Activated naive CD4-positive, alpha-beta T cell treated with anti-CD3 and anti-CD28 coated beads, Interleukin-2, amount 50 U/mL, for 24 hours (primary cell): ENCODE measurements around the gene JSRP1.

Source experiments
- H3K27ac Mint-ChIP-seq: one replicate; pipeline ENCODE4 v1.8.0; 2021; ENCODE audit warnings: mild to moderate bottlenecking, mixed read lengths
- H3K27me3 Mint-ChIP-seq: one replicate; pipeline ENCODE4 v1.8.0; 2021; ENCODE audit warnings: mixed read lengths
- H3K36me3 Mint-ChIP-seq: one replicate; pipeline ENCODE4 v1.8.0; 2021; ENCODE audit warnings: mixed read lengths
- H3K4me1 Mint-ChIP-seq: one replicate; pipeline ENCODE4 v1.8.0; 2021; ENCODE audit warnings: mixed read lengths
- H3K4me3 Mint-ChIP-seq: one replicate; pipeline ENCODE4 v1.8.0; 2021; ENCODE audit warnings: mild to moderate bottlenecking, mixed read lengths
- H3K9me3 Mint-ChIP-seq: one replicate; pipeline ENCODE4 v1.8.0; 2021; ENCODE audit warnings: mixed read lengths

The JSRP1 gene

DNA sequence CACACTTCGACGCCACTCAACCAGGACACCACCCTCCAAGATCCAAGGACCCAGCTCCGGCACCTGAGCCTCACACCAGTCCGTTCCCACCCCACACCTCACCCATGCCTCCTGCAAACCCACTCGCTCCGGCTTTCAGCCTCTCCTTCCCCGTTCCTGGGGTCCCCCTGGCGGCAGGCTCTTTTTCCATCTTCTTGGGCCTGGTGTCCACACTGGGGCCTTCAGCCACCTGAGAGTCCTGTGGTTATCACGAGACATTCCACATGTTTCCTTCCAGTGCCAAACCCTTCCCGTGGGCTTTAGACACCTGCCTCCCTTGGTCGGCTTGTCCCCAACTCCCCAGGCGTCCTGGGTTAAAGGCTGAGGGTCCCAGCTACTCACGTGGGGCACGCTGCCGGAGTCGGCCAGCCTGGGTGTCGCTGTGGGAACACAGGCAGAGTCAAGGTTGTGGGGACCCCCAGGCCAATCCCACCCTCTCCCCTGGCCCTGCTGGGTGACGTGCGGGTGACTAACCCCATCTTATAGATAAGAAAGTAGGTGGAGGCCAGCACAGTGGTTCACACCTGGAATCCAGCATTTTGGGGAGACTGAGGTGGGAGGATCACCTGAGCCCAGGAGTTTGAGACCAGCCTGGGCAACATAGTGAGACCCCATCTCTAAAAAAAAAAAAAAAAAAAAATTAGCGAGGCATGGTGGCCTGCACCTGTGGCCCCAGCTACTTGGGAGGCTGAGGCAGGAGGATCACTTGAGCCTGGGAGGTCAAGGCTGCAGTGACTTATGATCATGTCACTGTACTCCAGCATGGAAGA is 1.9 kb downstream of the JSRP1 start:
- no peak overlapping the region for H3K27ac Mint-ChIP-seq
- no peaks in the 10 kb centered on the region for H3K9me3 Mint-ChIP-seq
- H3K36me3 Mint-ChIP-seq, result no peaks in the 10 kb centered on the region
- H3K4me3 Mint-ChIP-seq, result peak overlapping the region; percentile 49
- no peaks in the 10 kb centered on the region for H3K27me3 Mint-ChIP-seq
- peaks cover 22% of the 10 kb centered on the region for H3K4me1 Mint-ChIP-seq

DNA sequence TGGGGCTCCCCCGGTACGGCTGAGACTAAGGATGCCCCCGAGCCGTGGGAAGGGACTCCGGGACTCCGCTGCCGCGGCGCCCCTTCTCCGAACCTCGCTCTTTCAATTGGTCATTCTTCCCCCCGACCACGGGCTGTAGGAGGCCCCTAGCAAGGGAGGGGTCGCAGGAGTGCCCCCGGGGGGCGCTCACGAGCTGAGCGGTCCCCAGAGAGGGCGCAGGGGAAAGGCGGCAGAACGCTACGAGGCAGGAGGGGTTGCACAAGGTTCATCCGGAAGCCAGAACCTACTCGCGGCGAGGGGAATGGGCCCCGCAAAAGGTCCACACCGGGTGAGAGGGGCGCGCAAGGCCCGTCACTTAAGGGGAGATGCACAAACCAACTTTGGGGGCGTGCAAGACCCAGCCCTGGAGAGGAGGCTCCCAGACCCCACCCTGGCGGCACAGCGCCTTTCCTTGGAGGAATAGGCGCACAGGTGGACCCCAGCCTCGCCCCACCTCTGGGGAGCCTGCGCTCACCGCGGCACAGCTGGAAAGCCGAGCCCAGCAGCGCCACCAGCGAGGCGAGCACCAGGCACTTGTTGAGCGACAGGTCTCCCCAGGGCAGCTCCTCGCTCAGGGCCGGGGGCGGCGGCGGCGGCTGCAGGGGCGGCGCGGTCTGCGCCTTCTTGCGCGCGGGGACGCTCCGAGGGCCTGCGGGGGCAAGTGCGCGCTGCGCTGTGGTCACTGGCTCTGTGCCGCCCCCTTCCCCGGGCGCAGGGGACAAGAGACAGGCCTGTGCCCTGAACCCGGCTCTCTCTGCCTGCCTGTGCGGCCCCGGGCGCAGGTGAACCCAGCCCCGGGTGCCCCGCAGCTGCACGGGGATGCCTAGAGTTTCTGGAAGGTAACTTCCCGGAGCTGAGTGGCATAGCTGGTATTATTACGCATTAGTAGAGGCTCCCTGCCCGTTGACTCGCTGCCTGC is 2.8 kb downstream of the JSRP1 start:
- H3K27me3 Mint-ChIP-seq, result no peaks in the 10 kb centered on the region
- peak overlapping the region; percentile 74 for H3K4me3 Mint-ChIP-seq
- no peak overlapping the region for H3K27ac Mint-ChIP-seq
- H3K36me3 Mint-ChIP-seq, result no peaks in the 10 kb centered on the region
- H3K9me3 Mint-ChIP-seq, result no peaks in the 10 kb centered on the region
- peaks cover 15% of the 10 kb centered on the region for H3K4me1 Mint-ChIP-seq

DNA sequence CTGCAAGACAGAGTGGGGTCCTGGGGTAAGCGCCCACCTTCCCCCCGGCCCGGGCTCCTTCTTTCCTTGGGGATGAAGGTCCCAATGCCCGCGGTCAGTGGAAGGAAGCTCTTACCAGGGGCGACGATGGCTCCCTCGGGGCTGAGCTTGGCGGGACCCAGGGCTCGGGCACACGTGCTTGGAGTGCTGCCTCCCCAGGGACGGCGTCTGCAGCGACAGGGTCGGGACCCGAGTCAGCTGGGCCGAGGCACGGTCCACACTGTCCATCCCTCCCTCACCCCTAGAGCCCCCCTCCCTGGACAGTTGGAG is 3.5 kb downstream of the JSRP1 start:
- H3K36me3 Mint-ChIP-seq, result no peaks in the 10 kb centered on the region

DNA sequence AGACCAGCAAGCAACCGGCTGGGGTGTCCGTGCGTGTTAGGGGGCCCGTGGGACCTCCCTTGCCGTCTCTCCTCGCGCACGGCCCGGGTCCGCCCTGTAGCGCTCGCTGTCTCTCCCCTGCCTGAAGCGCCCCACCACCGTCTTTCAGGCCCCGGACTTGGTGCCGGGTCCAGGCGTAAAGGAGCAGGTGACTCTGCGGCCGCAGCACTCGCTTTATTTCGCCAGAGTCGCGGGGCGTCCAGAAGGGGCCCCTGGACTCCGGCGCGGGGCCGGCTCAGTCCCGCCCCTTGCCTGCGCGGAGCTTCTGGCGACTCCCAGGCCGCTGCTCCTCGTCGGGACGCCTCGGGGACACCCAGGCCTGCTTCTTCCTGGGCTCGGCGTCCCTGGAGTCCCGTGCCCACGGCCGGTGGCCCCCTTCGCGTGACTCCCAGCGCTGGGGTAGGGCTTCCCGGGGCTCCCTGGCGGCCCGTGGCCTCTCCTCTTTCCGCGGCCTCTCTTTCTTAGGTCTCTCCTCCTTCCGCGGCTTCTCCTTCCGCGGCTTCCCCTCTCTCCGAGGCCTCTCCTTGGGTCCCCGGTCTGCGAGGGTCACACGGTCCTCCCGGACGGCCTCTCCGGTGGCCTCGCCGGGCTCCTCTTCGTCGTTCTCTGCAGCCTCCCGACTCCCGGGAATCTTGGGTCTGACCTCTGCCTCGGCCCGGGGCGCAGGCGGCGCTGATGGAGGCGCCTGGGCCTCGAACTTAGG is 4.0 kb downstream of the JSRP1 start:
- H3K4me3 Mint-ChIP-seq, result peak overlapping the region; percentile 74
- no peaks in the 10 kb centered on the region for H3K36me3 Mint-ChIP-seq
- H3K27me3 Mint-ChIP-seq, result no peaks in the 10 kb centered on the region
- peaks cover 8% of the 10 kb centered on the region for H3K4me1 Mint-ChIP-seq
- H3K9me3 Mint-ChIP-seq, result no peaks in the 10 kb centered on the region
- no peak overlapping the region for H3K27ac Mint-ChIP-seq

More for the DNA sequence above, 3.5 kb downstream of the JSRP1 start:
- Mint-ChIP-seq H3K4me1 (peaks cover 9% of the 10 kb centered on the region), H3K4me3 (peak overlapping the region; percentile 74), H3K27me3 (no peaks in the 10 kb centered on the region), H3K27ac (no peak overlapping the region), H3K9me3 (no peaks in the 10 kb centered on the region)

DNA sequence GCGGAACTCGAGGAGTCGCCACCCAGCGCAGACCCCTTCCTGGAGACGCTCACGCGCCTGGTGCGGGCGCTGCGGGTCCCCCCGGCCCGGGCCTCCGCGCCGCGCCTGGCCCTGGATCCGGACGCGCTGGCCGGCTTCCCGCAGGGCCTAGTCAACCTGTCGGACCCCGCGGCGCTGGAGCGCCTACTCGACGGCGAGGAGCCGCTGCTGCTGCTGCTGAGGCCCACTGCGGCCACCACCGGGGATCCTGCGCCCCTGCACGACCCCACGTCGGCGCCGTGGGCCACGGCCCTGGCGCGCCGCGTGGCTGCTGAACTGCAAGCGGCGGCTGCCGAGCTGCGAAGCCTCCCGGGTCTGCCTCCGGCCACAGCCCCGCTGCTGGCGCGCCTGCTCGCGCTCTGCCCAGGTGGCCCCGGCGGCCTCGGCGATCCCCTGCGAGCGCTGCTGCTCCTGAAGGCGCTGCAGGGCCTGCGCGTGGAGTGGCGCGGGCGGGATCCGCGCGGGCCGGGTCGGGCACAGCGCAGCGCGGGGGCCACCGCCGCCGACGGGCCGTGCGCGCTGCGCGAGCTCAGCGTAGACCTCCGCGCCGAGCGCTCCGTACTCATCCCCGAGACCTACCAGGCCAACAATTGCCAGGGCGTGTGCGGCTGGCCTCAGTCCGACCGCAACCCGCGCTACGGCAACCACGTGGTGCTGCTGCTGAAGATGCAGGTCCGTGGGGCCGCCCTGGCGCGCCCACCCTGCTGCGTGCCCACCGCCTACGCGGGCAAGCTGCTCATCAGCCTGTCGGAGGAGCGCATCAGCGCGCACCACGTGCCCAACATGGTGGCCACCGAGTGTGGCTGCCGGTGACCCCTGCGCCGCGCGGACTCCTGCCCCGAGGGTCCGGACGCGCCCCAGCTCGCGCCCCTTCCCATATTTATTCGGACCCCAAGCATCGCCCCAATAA is 4.8 kb downstream of the JSRP1 start:
- Mint-ChIP-seq H3K27me3 (no peaks in the 10 kb centered on the region), H3K4me3 (peak overlapping the region; percentile 71), H3K9me3 (no peaks in the 10 kb centered on the region), H3K36me3 (no peaks in the 10 kb centered on the region), H3K4me1 (peaks cover 4% of the 10 kb centered on the region), H3K27ac (no peak overlapping the region)

DNA sequence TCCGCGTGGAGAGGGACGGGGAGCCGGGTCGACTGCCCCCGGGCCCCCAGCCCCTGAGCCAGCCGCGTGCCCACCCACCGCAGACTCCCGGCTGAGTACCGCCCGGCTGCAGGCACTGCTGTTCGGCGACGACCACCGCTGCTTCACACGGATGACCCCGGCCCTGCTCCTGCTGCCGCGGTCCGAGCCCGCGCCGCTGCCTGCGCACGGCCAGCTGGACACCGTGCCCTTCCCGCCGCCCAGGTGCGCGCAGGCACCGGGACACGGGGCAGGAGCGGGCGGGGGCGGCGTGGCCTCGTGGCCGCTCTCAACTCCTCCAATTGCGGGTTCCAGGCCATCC is 5.5 kb downstream of the JSRP1 start:
- H3K4me1 Mint-ChIP-seq, result peaks cover 4% of the 10 kb centered on the region
- no peaks in the 10 kb centered on the region for H3K36me3 Mint-ChIP-seq
- no peaks in the 10 kb centered on the region for H3K9me3 Mint-ChIP-seq
- no peak overlapping the region for H3K4me3 Mint-ChIP-seq
- H3K27me3 Mint-ChIP-seq, result no peaks in the 10 kb centered on the region
- no peak overlapping the region for H3K27ac Mint-ChIP-seq

DNA sequence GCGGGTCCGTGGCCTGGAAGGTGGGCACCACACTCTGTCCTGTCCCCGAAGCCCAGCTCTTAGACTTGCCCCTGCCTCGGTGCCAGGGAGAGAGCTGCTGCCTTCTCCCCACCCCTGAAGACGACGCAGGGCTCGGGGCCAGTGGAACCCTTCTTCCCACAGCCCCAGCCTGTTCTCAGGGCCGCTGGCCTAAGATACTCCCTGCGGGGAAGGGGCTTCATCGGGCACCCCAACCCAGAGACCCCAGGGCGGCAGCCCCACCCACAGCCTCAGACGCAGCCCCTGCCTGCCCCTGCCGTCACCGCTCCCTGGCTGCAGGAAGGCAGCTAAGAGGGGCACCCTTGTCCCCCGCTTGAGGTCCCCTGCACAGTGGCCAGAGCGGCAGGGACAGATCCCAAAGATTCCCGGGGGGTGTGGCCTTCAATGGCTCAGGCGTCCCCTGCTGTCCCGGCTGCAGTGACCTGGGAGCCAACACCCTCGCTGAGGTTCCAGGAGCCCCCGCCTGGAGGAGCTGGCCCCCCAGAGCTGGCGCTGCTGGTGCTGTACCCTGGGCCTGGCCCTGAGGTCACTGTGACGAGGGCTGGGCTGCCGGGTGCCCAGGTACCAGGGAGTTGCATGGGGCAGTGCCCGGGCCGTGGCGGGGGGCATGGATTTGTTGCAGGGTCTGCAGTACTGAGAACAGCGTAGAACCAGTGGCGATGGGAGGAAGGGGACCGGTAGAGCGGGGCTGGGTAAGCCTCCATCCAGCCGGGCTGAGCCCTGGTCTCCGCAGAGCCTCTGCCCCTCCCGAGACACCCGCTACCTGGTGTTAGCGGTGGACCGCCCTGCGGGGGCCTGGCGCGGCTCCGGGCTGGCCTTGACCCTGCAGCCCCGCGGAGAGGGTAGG is 6.1 kb downstream of the JSRP1 start:
- no peak overlapping the region for H3K4me3 Mint-ChIP-seq
- H3K27me3 Mint-ChIP-seq, result no peaks in the 10 kb centered on the region
- H3K4me1 Mint-ChIP-seq, result peaks cover 4% of the 10 kb centered on the region
- H3K9me3 Mint-ChIP-seq, result no peaks in the 10 kb centered on the region
- no peak overlapping the region for H3K27ac Mint-ChIP-seq
- peaks cover 1% of the 10 kb centered on the region for H3K36me3 Mint-ChIP-seq

DNA sequence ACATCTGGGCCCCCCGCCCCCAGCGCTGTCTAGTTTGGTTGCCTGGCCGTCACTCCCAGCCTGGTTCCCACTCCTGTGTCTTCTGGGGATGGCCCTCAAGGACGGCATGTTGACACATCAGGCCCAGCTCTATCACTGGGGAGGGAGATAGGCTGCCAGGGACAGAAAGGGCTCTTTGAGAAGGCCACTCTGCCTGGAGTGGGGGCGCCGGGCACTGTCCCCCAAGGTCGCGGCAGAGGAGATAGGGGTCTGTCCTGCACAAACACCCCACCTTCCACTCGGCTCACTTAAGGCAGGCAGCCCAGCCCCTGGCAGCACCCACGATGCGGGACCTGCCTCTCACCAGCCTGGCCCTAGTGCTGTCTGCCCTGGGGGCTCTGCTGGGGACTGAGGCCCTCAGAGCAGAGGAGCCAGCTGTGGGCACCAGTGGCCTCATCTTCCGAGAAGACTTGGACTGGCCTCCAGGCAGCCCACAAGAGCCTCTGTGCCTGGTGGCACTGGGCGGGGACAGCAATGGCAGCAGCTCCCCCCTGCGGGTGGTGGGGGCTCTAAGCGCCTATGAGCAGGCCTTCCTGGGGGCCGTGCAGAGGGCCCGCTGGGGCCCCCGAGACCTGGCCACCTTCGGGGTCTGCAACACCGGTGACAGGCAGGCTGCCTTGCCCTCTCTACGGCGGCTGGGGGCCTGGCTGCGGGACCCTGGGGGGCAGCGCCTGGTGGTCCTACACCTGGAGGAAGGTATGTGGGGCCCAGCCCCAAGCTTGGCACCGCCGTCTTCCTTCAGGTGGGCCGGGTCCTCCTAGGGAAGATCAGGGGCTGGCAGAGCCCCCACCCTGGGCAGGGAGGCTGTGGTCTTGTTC is 7.0 kb downstream of the JSRP1 start, which contains the start of gene AMH:
TSS of gene AMH (plus strand) at position 314 of the 857 bp plus-strand sequence. CDS start at position 324, 10 bp downstream.
- no peaks in the 10 kb centered on the region for H3K9me3 Mint-ChIP-seq
- H3K36me3 Mint-ChIP-seq, result peaks cover 1% of the 10 kb centered on the region
- H3K4me3 Mint-ChIP-seq, result no peak within 1 kb of the TSS
- peaks cover 4% of the 10 kb centered on the region for H3K4me1 Mint-ChIP-seq
- no peak within 1 kb of the TSS for H3K27ac Mint-ChIP-seq
- H3K27me3 Mint-ChIP-seq, result no peaks in the 10 kb centered on the region

DNA sequence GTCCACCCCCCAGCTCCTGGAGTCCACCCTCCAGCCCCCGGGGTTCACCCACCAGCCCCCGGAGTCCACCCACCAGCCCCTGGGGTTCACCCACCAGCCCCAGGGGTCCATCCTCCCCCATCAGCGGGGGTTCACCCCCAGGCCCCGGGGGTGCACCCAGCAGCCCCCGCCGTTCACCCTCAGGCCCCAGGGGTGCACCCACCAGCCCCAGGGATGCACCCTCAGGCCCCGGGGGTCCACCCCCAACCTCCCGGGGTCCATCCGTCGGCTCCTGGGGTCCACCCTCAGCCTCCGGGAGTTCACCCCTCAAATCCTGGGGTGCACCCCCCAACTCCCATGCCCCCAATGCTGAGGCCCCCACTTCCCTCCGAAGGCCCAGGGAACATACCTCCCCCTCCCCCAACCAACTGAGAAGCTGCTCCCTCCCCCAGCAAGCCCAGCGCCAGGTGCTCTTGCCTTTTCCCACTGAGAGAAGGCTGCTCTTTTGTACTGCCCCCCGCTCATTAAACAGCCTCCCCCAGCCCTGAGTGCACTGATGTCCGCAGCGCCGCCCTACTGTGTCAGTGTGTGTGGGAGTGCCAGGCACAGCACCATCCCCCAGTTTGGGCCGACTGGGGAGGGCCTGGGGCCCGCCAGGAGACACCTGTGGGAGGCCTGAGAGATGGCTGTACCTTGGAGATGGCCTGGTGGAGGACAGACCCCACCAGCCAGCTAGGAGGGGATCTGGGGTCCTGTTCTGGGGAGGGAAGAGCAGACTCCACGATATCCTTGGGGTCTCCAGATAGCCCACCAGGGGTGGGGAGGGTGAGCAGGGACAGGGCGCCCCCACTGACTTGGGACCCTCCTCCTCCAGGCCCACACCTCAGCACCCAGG is 7.8 kb downstream of the JSRP1 start:
- H3K4me3 Mint-ChIP-seq, result no peak overlapping the region
- H3K36me3 Mint-ChIP-seq, result peaks cover 1% of the 10 kb centered on the region
- no peaks in the 10 kb centered on the region for H3K4me1 Mint-ChIP-seq
- no peaks in the 10 kb centered on the region for H3K9me3 Mint-ChIP-seq
- H3K27ac Mint-ChIP-seq, result no peak overlapping the region
- H3K27me3 Mint-ChIP-seq, result no peaks in the 10 kb centered on the region

DNA sequence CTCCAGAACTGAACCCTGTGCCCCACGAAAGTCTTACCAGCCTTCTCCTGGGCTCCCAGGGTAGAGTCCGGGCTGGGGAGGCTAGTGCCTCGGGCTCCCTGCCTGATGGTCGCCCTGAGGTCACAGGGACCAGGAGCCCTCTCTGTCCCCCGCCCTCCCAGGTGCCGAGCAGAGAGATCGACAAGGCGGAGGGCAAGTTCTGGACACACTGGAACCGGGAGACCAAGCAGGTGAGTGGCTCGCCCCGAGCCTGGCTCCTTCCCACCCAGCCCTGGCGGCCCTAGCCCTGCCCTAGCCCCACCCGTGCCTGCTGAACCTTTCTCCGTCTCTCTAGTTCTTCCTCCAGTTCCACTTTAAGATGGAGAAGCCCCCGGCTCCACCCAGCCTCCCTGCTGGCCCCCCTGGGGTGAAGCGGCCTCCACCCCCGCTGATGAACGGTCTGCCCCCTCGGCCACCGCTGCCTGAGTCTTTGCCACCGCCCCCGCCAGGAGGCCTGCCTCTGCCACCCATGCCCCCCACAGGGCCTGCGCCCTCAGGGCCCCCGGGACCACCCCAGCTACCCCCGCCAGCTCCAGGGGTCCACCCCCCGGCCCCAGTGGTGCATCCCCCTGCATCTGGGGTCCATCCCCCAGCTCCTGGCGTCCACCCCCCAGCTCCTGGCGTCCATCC is 8.7 kb downstream of the JSRP1 start:
- Mint-ChIP-seq H3K4me1 (peaks cover 5% of the 10 kb centered on the region), H3K9me3 (no peaks in the 10 kb centered on the region), H3K27ac (no peak overlapping the region), H3K4me3 (no peak overlapping the region), H3K36me3 (peaks cover 1% of the 10 kb centered on the region), H3K27me3 (no peaks in the 10 kb centered on the region)

DNA sequence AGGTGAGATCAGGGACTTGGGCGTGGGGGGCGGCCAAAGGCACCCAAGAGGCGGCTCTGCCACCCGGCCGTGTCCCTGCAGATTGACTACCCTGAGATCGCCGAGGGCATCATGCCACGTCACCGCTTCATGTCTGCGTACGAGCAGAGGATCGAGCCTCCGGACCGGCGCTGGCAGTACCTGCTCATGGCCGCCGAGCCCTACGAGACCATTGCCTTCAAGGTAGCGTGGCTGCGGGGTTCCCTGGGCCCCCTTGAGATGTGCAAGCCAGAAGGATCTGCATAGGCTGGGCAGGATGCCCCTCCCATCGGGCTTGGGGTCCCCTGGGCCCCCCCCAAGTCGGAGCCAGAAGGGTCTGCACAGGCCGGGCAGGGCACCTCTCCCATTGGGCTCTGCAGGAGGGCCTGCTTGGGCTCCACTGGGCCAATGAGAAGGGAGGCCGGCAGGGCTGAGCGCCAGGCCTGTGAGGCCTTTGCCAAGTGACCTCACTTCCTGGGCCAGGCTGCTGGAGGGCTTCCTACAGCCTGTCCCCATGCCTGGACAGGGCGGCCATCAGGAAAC is 9.3 kb downstream of the JSRP1 start:
- Mint-ChIP-seq H3K27ac (no peak overlapping the region), H3K27me3 (no peaks in the 10 kb centered on the region), H3K36me3 (peaks cover 1% of the 10 kb centered on the region), H3K9me3 (no peaks in the 10 kb centered on the region), H3K4me1 (peaks cover 10% of the 10 kb centered on the region), H3K4me3 (no peak overlapping the region)
